Gastroesophageal sphincter (tissue), 3 donors: Measurements from ENCODE around the gene NDUFA5.

Experiments used
- CTCF ChIP-seq, 4 experiments: fragments of 200-600 bp in 2 of 4; fragments of 450-650 bp in 2 of 4; sonication (generic) in 1 of 4; IDR thresholded peaks; one replicate each; pipeline ENCODE4 v1.5.1; 2017 to 2019; ENCODE audit warnings: antibody characterized with exemption in 4 of 4, mild to moderate bottlenecking in 2 of 4, moderate library complexity in 2 of 4
- EP300 ChIP-seq: sonication (generic); formaldehyde crosslinking; IDR thresholded peaks from one replicate; pipeline ENCODE4 v1.6.1; 2017; ENCODE audit warnings: antibody characterized with exemption, mild to moderate bottlenecking
- POLR2A ChIP-seq, 2 donors: fragments of 450-650 bp; IDR thresholded peaks; one replicate each; pipeline ENCODE4 v1.6.1; 2017; ENCODE audit warnings: antibody characterized with exemption in 2 of 2, mild to moderate bottlenecking in 2 of 2, moderate library complexity in 1 of 2
- POLR2AphosphoS5 ChIP-seq: sonication (generic); formaldehyde crosslinking; IDR thresholded peaks from one replicate; pipeline ENCODE4 v1.6.1; 2017; ENCODE audit warnings: antibody characterized with exemption

DNA sequence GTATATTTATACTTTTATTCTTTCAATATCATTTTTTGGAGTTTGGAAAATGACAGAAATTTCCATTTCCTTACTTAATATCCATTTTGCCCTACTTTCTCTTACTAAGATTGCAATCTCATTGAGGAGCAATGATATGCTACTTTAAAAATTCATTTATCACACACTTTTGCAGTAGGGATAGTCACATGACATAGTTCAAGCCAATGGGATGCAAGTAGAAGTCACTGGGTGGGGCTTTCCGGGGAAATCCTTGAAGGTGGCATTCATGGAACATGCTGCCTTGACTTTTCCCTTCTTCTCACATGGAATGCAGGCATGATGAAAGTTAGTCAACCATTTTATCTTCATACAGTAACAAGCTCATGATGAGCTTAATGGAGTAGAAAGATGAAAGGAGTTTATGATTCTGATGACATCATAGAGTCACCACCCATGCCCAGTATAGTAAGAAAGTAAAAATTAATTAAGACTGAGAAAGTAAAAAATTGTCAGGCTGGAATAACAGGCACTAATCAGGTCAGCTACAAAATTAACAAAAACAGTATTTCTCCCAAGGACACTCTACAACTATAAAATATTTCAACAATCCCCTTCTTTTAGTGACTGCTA lies 56.6 kb downstream of the NDUFA5 start:
- TF ChIP-seq POLR2AphosphoS5 (no peak), EP300 (no peak), CTCF (IDR thresholded peaks at IDR 0.05) (no peak), POLR2A (IDR thresholded peaks at IDR 0.05) (no peak)
